GM18519 (cell line): Measurements from ENCODE around the gene CLIC5.
"Not testable (repeated sequence)": the region's sequence is repeated elsewhere in the genome, so short reads cannot be mapped to it uniquely, and the experiment has no call there.

Experiments
- ATAC-seq: cut with Tn5 transposase; IDR thresholded peaks from one replicate; pipeline ENCODE4 v1.9.1; 2021; ENCODE audit warnings: mild to moderate bottlenecking, moderate library complexity; ENCODE audit not compliant: unreplicated experiment, low FRiP score

CLIC5 gene

GRCh38 chr6:45929421-45930361 is 86.0 kb downstream of the CLIC5 start:
- ATAC-seq: no peak

- no peak for ATAC-seq
Observed at GRCh38 chr6:45928721-45929305, 86.8 kb downstream of the CLIC5 start.

- no peak for ATAC-seq
Observed at GRCh38 chr6:45927421-45928320, 88.0 kb downstream of the CLIC5 start.

- not testable (repeated sequence) for ATAC-seq
Observed at GRCh38 chr6:45926423-45926822, 89.2 kb downstream of the CLIC5 start.

- no peak for ATAC-seq
Observed at GRCh38 chr6:45924763-45925342, 90.8 kb downstream of the CLIC5 start.

GRCh38 chr6:45923831-45924391 is 91.7 kb downstream of the CLIC5 start:
- ATAC-seq: peak; percentile 32

- no peak for ATAC-seq
Observed at GRCh38 chr6:45922728-45923351, 92.8 kb downstream of the CLIC5 start.

GRCh38 chr6:45921691-45922281 is 93.9 kb downstream of the CLIC5 start:
- no peak for ATAC-seq

- ATAC-seq: peak; percentile 43
Observed at GRCh38 chr6:45920819-45921511, 94.7 kb downstream of the CLIC5 start.

GRCh38 chr6:45917439-45917838 is 98.2 kb downstream of the CLIC5 start:
- ATAC-seq: no peak

GRCh38 chr6:45916692-45917091 is 99.0 kb downstream of the CLIC5 start:
- no peak for ATAC-seq

GRCh38 chr6:45915780-45916468 is 99.7 kb downstream of the CLIC5 start:
- ATAC-seq: no peak

GRCh38 chr6:45911691-45912090 is 104.0 kb downstream of the CLIC5 start:
- no peak for ATAC-seq

- no peak for ATAC-seq
Observed at GRCh38 chr6:45903959-45904358, 111.7 kb downstream of the CLIC5 start.

- no peak for ATAC-seq
Observed at GRCh38 chr6:45902984-45903383, 112.7 kb downstream of the CLIC5 start.

- no peak for ATAC-seq
Observed at GRCh38 chr6:45901767-45902650, 113.7 kb downstream of the CLIC5 start.
